Measurements from ENCODE around the gene MCCD1.

MCCD1 gene

DNA sequence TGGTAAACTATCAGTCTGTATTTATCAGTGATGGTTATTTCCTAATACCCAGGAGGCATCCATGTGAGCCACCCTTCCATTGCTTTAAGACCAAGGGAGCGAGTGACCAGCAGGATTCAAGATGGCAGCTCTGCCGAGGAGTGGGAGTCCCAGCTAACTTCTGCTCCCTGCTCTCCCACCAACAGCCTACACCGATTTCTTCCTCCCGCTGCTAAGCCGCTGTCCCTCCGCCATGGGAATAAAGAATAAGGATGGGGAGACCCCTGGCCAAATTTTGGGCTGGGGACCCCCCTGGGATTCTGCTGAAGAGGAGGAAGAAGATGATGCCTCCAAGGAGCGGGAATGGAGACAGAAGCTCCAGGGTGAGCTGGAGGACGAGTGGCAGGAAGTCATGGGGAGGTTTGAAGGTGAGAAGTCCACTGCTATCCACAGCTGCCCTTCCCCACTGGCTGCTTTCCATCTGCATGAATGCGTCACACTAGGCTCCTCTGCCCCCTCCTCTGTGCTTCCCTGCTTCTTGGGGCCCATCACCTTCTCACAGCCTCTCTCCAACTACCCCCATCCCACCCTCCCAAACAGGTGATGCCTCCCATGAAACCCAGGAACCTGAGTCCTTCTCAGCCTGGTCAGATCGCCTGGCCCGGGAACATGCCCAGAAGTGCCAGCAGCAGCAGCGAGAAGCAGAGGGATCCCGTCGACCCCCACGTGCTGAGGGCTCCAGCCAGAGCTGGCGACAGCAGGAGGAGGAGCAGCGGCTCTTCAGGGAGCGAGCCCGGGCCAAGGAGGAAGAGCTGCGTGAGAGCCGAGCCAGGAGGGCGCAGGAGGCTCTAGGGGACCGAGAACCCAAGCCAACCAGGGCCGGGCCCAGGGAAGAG lies 28.9 kb downstream of the MCCD1 start:
- no peak overlapping the region for H3K4me3 ChIP-seq (ENCODE audit: low read depth, low read length)
- TF ChIP-seq, protein P1, sequence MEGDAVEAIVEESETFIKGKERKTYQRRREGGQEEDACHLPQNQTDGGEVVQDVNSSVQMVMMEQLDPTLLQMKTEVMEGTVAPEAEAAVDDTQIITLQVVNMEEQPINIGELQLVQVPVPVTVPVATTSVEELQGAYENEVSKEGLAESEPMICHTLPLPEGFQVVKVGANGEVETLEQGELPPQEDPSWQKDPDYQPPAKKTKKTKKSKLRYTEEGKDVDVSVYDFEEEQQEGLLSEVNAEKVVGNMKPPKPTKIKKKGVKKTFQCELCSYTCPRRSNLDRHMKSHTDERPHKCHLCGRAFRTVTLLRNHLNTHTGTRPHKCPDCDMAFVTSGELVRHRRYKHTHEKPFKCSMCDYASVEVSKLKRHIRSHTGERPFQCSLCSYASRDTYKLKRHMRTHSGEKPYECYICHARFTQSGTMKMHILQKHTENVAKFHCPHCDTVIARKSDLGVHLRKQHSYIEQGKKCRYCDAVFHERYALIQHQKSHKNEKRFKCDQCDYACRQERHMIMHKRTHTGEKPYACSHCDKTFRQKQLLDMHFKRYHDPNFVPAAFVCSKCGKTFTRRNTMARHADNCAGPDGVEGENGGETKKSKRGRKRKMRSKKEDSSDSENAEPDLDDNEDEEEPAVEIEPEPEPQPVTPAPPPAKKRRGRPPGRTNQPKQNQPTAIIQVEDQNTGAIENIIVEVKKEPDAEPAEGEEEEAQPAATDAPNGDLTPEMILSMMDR (IDR thresholded peaks at IDR 0.05; ENCODE audit: low read depth, low read length) = no peak

DNA sequence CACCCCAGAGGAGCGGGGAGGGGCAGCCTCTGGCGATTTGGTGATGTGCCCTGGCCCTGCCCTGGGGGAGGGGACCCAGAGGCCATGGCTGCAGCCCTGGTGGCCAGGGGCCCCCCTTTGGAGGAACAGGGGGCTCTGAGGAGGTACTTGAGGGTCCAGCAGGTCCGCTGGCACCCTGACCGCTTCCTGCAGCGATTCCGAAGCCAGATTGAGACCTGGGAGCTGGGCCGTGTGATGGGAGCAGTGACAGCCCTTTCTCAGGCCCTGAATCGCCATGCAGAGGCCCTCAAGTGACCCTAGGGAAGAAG lies 29.5 kb downstream of the MCCD1 start:
- no peak overlapping the region for H3K4me3 ChIP-seq (ENCODE audit: low read depth, low read length)

DNA sequence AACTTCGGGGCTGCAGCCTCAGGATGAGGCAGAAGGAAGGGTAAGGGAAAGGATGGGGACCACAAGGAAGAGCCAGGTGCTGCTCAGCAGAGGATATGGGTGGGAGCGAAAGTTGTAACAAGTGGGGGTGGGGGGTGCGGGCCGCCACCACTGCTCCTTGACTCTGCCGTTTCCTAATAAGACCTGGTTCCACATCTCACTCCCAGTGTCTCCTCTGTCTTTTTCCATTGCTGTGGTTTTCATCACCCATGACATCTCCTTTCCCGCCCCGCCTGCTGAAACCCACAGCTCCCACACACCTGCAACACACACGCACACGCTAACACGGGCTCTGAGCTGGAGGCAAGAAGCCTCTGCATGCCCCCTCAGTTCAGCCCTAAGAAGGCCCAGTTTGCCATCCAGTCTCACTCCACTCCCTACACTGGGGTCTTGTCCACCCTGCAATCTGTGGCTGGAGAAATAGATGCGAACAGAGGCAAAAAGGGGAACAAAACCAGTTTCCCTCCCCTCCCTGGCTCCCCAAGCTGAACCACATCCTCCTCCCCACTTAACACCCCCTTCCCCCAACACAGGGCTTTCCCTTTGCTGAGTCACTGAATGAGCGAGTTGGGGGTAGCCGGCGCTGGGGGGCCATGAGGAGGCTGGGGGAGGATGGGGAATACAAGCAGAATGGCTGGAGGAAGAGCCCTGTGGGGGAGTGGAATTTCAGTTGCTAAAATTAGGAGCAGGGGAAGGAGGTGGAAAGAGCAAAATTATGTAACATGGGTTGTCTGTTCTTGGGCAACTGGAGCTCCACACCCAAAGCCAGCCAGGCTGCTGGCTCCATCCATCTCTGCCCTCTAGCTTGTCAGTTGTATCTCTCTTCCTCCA lies 30.1 kb downstream of the MCCD1 start:
- no peak overlapping the region for H3K4me3 ChIP-seq (ENCODE audit: low read depth, low read length)
- TF ChIP-seq, protein P1 (IDR thresholded peaks at IDR 0.05; ENCODE audit: low read depth, low read length) = no peak

More for the DNA sequence above, 29.5 kb downstream of the MCCD1 start:
- TF ChIP-seq, protein P1 (IDR thresholded peaks at IDR 0.05; ENCODE audit: low read depth, low read length) = no peak

DNA sequence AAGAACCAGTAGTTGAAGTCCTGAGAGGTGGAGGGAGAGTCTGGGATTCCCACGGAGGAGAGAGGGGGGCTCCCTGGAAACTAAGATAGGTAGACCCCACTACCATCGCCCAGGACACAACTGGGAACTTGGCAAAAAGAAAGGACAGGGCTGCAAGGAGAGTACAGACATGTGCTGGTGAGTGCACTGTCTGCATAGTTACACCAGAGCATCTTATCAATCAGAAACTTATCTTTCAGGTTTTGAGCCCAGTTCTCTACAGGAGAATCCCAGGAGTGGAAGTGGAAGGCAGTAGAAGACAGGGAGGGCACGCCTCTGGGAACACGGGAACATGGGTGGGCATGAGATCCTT lies 30.8 kb downstream of the MCCD1 start:
- TF ChIP-seq, protein P1 (IDR thresholded peaks at IDR 0.05; ENCODE audit: low read depth, low read length) = no peak
- no peak overlapping the region for H3K4me3 ChIP-seq (ENCODE audit: low read depth, low read length)

DNA sequence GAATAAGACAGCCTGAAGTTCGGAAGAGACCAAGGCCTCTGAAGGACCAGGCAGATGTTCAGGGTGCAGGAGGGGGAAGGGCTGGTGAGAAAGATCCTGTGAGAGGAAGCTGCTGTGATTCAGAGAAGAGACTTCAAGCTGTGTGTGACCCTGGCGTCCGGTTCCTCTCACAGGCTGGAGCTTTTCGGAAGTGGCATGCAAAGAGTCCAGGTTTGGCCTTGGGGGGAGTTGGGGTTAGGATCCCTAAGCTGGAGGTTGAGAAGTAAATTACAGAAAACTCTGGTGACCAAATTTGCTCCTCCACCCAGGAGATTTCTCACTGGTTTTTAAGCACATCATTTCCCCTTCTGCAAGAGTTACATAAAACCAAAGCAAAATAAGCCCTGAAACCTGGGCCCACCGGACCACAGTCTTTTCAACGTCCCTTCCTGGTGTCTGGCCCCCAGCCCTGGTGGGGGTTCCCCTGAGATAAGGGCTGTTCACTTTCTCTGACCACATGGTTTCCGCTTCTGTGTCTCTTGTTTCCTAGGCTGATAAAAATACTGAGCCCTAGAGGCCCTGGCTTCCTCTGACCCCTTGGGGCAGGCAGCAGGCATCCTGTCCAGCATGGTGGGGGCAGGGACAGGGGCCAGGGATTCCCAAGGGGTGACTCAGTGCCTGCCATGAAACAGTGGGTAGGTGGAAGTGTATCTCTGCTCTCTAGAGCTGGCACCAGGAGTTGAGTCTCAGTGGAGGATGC lies 31.4 kb downstream of the MCCD1 start:
- TF ChIP-seq, protein P1 (IDR thresholded peaks at IDR 0.05; ENCODE audit: low read depth, low read length) = no peak

DNA sequence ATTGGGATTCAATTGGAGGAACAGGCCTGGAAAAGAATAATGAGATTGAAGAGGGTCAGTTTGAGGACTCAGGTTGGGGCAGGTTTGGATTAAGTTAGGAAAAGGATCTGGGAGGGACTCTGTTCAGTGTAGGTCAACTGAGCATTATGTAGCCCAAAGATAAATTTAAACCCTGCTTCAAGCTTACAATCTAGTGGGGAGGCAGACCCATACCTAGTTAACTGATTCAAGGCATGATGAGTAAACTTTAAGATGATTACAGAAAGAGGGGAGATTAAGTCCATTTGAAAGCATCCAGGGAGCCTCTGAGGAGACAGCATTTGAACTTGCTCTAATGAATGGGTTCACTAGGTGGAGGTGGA lies 31.9 kb downstream of the MCCD1 start:
- no peak overlapping the region for H3K4me3 ChIP-seq (ENCODE audit: low read depth, low read length)
- TF ChIP-seq, protein P1 (IDR thresholded peaks at IDR 0.05; ENCODE audit: low read depth, low read length) = no peak

More for the DNA sequence above, 31.4 kb downstream of the MCCD1 start:
- no peak overlapping the region for H3K4me3 ChIP-seq (ENCODE audit: low read depth, low read length)
